Measurements from ENCODE around the gene EPM2AIP1. TPM values are rescaled to one million over a fixed set of nuclear protein-coding genes. Genes with fewer than 3 reads are reported as not detected.
A peak's percentile ranks its signal among the peaks of the same experiment; 100 is the strongest.

EPM2AIP1 gene
- total and polyA plus RNA-seq, 7 donors: 2.5 to 22.9 (median 12.3) TPM

GRCh38 chr3:37025561-37026335, 32.8 kb upstream of the EPM2AIP1 start:
- TF ChIP-seq, protein P1, sequence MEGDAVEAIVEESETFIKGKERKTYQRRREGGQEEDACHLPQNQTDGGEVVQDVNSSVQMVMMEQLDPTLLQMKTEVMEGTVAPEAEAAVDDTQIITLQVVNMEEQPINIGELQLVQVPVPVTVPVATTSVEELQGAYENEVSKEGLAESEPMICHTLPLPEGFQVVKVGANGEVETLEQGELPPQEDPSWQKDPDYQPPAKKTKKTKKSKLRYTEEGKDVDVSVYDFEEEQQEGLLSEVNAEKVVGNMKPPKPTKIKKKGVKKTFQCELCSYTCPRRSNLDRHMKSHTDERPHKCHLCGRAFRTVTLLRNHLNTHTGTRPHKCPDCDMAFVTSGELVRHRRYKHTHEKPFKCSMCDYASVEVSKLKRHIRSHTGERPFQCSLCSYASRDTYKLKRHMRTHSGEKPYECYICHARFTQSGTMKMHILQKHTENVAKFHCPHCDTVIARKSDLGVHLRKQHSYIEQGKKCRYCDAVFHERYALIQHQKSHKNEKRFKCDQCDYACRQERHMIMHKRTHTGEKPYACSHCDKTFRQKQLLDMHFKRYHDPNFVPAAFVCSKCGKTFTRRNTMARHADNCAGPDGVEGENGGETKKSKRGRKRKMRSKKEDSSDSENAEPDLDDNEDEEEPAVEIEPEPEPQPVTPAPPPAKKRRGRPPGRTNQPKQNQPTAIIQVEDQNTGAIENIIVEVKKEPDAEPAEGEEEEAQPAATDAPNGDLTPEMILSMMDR (IDR thresholded peaks at IDR 0.05): no peak

DNA sequence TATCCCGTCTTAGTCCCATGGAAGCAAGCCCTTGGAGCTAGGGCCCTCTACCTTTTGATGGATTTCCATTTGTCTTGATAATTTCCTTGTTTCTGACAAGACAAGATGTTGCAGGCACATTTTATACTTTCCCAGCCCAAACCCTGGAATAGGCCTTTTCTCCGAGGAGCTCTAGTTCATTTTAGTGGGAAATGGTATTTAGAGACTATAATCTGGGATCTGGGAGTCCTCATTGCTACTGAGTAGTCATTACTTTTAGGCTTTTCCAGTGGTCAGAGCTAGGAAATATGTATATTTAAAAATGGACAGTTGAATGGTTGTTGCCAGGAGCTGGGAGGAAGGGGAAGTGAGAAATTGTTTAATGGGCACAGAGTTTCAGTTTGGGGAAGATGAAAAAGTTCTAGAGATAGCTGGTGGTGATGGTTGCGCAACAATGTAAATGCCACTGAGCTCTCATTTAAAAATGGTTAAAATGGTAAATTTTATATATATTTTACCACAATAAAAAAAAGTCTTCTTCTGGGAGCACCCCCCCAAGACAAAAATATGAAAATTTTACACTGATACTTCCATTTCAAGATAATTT, 32.0 kb upstream of the EPM2AIP1 start:
- 97 to 99% (median 98%) methylated on average over 3 of the region's 3 CpGs for WGBS, 3 donors
- Histone ChIP-seq H3K9me3 (no peaks in the 10 kb centered on the region), H3K4me3 (no peak overlapping the region), H3K27me3 (ENCODE audit: insufficient read depth in 3 of 3, low read length in 2 of 3) (no peaks in the 10 kb centered on the region), H3K36me3 (ENCODE audit: insufficient read depth in 1 of 2, low read depth in 1 of 2) (peaks cover 14 to 95% of the 10 kb centered on the region in 2 donors), H3K4me1 (peaks cover 16% of the 10 kb centered on the region), H3K27ac (no peak overlapping the region)
- DNase-seq: no peak
- intact Hi-C loops (cut with DNase I): loop anchor here (5.0 kb wide), 2 partner anchors 187 to 192 kb away; no protein-coding TSS in a partner anchor
- TF ChIP-seq, protein P1 (IDR thresholded peaks at IDR 0.05): no peak
- ATAC-seq: no peak

More at GRCh38 chr3:37025561-37026335, 32.8 kb upstream of the EPM2AIP1 start:
- WGBS, 3 donors: 92 to 97% (median 96%) methylated on average over 3 of the region's 3 CpGs
- ATAC-seq: no peak
- H3K9me3 ChIP-seq: no peaks in the 10 kb centered on the region
- no peak overlapping the region for H3K27ac ChIP-seq
- peaks cover 14 to 87% of the 10 kb centered on the region in 2 donors for H3K36me3 ChIP-seq (ENCODE audit: insufficient read depth in 1 of 2, low read depth in 1 of 2)
- no peak overlapping the region for H3K4me3 ChIP-seq
- intact Hi-C loops (cut with DNase I): no loop called here
- DNase-seq: no peak
- peaks cover 24% of the 10 kb centered on the region for H3K4me1 ChIP-seq
- no peaks in the 10 kb centered on the region for H3K27me3 ChIP-seq (ENCODE audit: insufficient read depth in 3 of 3, low read length in 2 of 3)

GRCh38 chr3:37024092-37024491, 31.2 kb upstream of the EPM2AIP1 start:
- H3K36me3 ChIP-seq (ENCODE audit: insufficient read depth in 1 of 2, low read depth in 1 of 2): peaks cover 16 to 97% of the 10 kb centered on the region in 2 donors
- no peak overlapping the region for H3K4me3 ChIP-seq
- ATAC-seq (no peak), DNase-seq (no peak)
- intact Hi-C loops (cut with DNase I): loop anchor here (5.0 kb wide), 2 partner anchors 188 to 193 kb away; no protein-coding TSS in a partner anchor
- no peaks in the 10 kb centered on the region for H3K27me3 ChIP-seq (ENCODE audit: insufficient read depth in 3 of 3, low read length in 2 of 3)
- no peak overlapping the region for H3K27ac ChIP-seq
- H3K9me3 ChIP-seq: no peaks in the 10 kb centered on the region
- TF ChIP-seq, protein P1 (IDR thresholded peaks at IDR 0.05): peak; percentile 38
- H3K4me1 ChIP-seq: peaks cover 8% of the 10 kb centered on the region
- WGBS, 3 donors: 88 to 95% (median 91%) methylated on average over 2 of the region's 2 CpGs

- H3K27ac ChIP-seq: no peak overlapping the region
These were observed 24.8 kb upstream of the EPM2AIP1 start for GRCh38 chr3:37017683-37018082.

More at GRCh38 chr3:37017683-37018082, 24.8 kb upstream of the EPM2AIP1 start:
- Histone ChIP-seq H3K4me3 (no peak overlapping the region), H3K4me1 (no peaks in the 10 kb centered on the region), H3K27me3 (ENCODE audit: insufficient read depth in 3 of 3, low read length in 2 of 3) (no peaks in the 10 kb centered on the region), H3K9me3 (no peaks in the 10 kb centered on the region), H3K36me3 (ENCODE audit: insufficient read depth in 1 of 2, low read depth in 1 of 2) (peaks cover 16 to 98% of the 10 kb centered on the region in 2 donors)
- WGBS, 3 donors: 98 to 99% (median 99%) methylated on average over 3 of the region's 3 CpGs
- ATAC-seq: no peak
- TF ChIP-seq, protein P1 (IDR thresholded peaks at IDR 0.05): no peak
- intact Hi-C loops (cut with DNase I): no loop called here
- DNase-seq: no peak
